Measurements from ENCODE around the gene RPS29. TPM values are rescaled to one million over a fixed set of nuclear protein-coding genes. Genes with fewer than 3 reads are reported as not detected.
A peak's percentile ranks its signal among the peaks of the same experiment; 100 is the strongest.

Gene RPS29
- total and polyA plus RNA-seq, 2 of the 13 experiments (the other 11 are each of a cell fraction or from before 2014, with no cell fraction given): 4,303 to 8,215 TPM

DNA sequence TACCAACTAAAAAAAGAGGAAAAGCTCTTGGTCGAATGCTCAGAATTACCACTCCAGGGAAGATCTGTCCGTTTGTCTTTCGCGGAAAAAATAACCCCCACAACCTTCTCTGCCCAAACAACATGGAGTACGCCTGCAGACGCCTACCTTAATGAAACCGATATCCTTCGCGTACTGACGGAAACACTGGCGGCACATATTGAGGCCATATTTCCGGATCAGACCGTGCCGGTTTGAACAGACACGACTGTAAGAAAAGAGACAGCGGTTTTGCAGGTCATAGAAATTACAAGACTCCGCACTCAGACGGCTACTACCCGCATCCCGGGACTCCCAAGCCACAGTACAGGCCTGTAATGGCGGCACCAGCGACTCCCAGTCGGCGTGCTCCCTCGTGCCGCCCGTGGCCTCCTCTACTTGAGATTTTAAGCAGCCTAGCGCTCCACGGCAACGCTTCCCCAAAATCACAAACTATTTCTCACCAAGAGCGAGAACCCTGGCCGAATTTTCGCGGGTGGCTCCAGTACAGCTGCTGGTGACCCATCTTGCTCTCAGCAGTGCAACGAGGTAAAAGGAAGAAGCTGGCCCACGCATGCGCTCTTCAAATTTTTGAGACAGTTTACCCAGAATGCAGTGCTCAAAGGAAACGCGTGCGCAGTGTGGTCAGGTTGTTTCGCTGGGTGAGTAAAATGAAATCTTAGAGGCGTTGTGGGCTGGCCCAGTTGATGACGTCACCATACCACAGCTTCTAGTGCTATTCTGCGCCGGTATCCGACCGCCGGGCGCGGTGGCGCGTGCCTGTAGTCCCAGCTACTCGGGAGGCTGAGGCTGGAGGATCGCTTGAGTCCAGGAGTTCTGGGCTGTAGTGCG lies at the start of gene RPS29 (continued):
- TF ChIP-seq ZNF788 (CRISPR knock-in tag; IDR thresholded peaks at IDR 0.05; ENCODE audit: borderline replicate concordance) (peak; percentile 92; the same call in 1 of the 2 replicates), ZNF792 (CRISPR knock-in tag; IDR thresholded peaks at IDR 0.05) (no peak; the same call in 1 of the 2 replicates), GZF1 (CRISPR knock-in tag; IDR thresholded peaks at IDR 0.05) (no peak), CHD4 (IDR thresholded peaks at IDR 0.05; ENCODE audit: borderline replicate concordance, low read length) (no peak; the same call in 1 of the 2 replicates), TAF15 (IDR thresholded peaks at IDR 0.05; ENCODE audit: low read depth, low read length, poor library complexity, severe bottlenecking) (no peak), MATR3 (CRISPR knock-in tag; IDR thresholded peaks at IDR 0.05) (no peak), MYC (CRISPR knock-in tag; IDR thresholded peaks at IDR 0.05; ENCODE audit: borderline replicate concordance) (peak; percentile 96), HHEX (CRISPR knock-in tag; IDR thresholded peaks at IDR 0.05) (no peak), CBX5 (CRISPR knock-in tag; IDR thresholded peaks at IDR 0.05; ENCODE audit: borderline replicate concordance) (no peak; the same call in 1 of the 2 replicates), ARHGAP35 (CRISPR knock-in tag; IDR thresholded peaks at IDR 0.05; ENCODE audit: borderline replicate concordance) (0 out of 2 replicates have a peak, but pooled peaks have one; percentile 45), ATF7-NPFF (CRISPR knock-in tag; IDR thresholded peaks at IDR 0.05; ENCODE audit: low read depth) (peak; percentile 32; the same call in 1 of the 2 replicates), FOXJ3 (CRISPR knock-in tag; IDR thresholded peaks at IDR 0.05; ENCODE audit: borderline replicate concordance) (peak; percentile 68; the same call in 1 of the 2 replicates), ZNF572 (CRISPR knock-in tag; IDR thresholded peaks at IDR 0.05) (no peak), CC2D1A (CRISPR knock-in tag; IDR thresholded peaks at IDR 0.05) (no peak)
- TF ChIP-seq, protein P1, sequence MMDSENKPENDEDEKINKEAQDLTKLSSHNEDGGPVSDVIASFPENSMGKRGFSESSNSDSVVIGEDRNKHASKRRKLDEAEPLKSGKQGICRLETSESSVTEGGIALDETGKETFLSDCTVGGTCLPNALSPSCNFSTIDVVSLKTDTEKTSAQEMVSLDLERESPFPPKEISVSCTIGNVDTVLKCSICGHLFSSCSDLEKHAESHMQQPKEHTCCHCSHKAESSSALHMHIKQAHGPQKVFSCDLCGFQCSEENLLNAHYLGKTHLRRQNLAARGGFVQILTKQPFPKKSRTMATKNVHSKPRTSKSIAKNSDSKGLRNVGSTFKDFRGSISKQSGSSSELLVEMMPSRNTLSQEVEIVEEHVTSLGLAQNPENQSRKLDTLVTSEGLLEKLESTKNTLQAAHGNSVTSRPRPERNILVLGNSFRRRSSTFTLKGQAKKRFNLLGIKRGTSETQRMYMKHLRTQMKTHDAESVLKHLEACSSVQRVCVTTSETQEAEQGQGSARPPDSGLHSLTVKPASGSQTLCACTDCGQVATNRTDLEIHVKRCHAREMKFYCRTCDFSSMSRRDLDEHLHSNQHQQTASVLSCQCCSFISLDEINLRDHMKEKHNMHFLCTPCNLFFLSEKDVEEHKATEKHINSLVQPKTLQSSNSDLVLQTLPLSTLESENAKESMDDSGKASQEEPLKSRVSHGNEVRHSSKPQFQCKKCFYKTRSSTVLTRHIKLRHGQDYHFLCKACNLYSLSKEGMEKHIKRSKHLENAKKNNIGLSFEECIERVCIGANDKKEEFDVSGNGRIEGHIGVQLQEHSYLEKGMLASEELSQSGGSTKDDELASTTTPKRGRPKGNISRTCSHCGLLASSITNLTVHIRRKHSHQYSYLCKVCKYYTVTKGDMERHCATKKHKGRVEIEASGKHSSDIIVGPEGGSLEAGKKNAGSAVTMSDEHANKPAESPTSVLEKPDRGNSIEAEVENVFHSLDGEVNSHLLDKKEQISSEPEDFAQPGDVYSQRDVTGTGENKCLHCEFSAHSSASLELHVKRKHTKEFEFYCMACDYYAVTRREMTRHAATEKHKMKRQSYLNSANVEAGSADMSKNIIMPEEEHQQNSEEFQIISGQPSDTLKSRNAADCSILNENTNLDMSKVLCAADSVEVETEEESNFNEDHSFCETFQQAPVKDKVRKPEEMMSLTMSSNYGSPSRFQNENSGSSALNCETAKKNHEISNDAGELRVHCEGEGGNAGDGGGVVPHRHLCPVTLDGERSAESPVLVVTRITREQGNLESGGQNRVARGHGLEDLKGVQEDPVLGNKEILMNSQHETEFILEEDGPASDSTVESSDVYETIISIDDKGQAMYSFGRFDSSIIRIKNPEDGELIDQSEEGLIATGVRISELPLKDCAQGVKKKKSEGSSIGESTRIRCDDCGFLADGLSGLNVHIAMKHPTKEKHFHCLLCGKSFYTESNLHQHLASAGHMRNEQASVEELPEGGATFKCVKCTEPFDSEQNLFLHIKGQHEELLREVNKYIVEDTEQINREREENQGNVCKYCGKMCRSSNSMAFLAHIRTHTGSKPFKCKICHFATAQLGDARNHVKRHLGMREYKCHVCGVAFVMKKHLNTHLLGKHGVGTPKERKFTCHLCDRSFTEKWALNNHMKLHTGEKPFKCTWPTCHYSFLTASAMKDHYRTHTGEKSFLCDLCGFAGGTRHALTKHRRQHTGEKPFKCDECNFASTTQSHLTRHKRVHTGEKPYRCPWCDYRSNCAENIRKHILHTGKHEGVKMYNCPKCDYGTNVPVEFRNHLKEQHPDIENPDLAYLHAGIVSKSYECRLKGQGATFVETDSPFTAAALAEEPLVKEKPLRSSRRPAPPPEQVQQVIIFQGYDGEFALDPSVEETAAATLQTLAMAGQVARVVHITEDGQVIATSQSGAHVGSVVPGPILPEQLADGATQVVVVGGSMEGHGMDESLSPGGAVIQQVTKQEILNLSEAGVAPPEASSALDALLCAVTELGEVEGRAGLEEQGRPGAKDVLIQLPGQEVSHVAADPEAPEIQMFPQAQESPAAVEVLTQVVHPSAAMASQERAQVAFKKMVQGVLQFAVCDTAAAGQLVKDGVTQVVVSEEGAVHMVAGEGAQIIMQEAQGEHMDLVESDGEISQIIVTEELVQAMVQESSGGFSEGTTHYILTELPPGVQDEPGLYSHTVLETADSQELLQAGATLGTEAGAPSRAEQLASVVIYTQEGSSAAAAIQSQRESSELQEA (CRISPR knock-in tag; IDR thresholded peaks at IDR 0.05; ENCODE audit: not compliant biosample characterization): no peak
- TF ChIP-seq, protein P2, sequence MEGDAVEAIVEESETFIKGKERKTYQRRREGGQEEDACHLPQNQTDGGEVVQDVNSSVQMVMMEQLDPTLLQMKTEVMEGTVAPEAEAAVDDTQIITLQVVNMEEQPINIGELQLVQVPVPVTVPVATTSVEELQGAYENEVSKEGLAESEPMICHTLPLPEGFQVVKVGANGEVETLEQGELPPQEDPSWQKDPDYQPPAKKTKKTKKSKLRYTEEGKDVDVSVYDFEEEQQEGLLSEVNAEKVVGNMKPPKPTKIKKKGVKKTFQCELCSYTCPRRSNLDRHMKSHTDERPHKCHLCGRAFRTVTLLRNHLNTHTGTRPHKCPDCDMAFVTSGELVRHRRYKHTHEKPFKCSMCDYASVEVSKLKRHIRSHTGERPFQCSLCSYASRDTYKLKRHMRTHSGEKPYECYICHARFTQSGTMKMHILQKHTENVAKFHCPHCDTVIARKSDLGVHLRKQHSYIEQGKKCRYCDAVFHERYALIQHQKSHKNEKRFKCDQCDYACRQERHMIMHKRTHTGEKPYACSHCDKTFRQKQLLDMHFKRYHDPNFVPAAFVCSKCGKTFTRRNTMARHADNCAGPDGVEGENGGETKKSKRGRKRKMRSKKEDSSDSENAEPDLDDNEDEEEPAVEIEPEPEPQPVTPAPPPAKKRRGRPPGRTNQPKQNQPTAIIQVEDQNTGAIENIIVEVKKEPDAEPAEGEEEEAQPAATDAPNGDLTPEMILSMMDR (CRISPR knock-in tag; IDR thresholded peaks at IDR 0.05): no peak; the same call in 1 of the 2 replicates
- TF ChIP-seq, protein P3, sequence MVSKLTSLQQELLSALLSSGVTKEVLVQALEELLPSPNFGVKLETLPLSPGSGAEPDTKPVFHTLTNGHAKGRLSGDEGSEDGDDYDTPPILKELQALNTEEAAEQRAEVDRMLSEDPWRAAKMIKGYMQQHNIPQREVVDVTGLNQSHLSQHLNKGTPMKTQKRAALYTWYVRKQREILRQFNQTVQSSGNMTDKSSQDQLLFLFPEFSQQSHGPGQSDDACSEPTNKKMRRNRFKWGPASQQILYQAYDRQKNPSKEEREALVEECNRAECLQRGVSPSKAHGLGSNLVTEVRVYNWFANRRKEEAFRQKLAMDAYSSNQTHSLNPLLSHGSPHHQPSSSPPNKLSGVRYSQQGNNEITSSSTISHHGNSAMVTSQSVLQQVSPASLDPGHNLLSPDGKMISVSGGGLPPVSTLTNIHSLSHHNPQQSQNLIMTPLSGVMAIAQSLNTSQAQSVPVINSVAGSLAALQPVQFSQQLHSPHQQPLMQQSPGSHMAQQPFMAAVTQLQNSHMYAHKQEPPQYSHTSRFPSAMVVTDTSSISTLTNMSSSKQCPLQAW (CRISPR knock-in tag; IDR thresholded peaks at IDR 0.05): peak; percentile 60
